Measurements from ENCODE around the gene NEO1.

- no peak for TF ChIP-seq CTCF (IDR thresholded peaks at IDR 0.05)
- TF ChIP-seq POLR2A (IDR thresholded peaks at IDR 0.05) = no peak
These were observed 197.2 kb downstream of the NEO1 start for GRCh38 chr15:73249499-73249898.

All from uterus (tissue), 2 donors.